VCaP (cell line): ENCODE measurements around the gene GPX3.

Experiments
- H3K27ac ChIP-seq: fragments of 450-650 bp; 2 replicates; pipeline ENCODE4 v1.5.1; 2017
- CTCF ChIP-seq: fragments of 450-650 bp; conservative IDR thresholded peaks from 2 replicates; pipeline ENCODE4 v1.5.1; 2017; ENCODE audit warnings: mild to moderate bottlenecking, moderate library complexity

The GPX3 gene

GRCh38 chr5:151068433-151069197 lies 48.2 kb downstream of the GPX3 start:
- H3K27ac ChIP-seq, result no peak overlapping the region
- TF ChIP-seq CTCF, result no peak

- TF ChIP-seq CTCF, result no peak
- H3K27ac ChIP-seq, result no peak overlapping the region
Observed at GRCh38 chr5:151070449-151070848, 50.1 kb downstream of the GPX3 start.

GRCh38 chr5:151071021-151071420 lies 50.6 kb downstream of the GPX3 start:
- H3K27ac ChIP-seq, result no peak overlapping the region
- TF ChIP-seq CTCF, result no peak

GRCh38 chr5:151071848-151072629 lies 51.6 kb downstream of the GPX3 start:
- TF ChIP-seq CTCF, result no peak
- no peak overlapping the region for H3K27ac ChIP-seq

- TF ChIP-seq CTCF, result no peak
- no peak overlapping the region for H3K27ac ChIP-seq
Observed at GRCh38 chr5:151072630-151073025, 52.2 kb downstream of the GPX3 start.

GRCh38 chr5:151073280-151073679 lies 52.9 kb downstream of the GPX3 start:
- H3K27ac ChIP-seq, result no peak overlapping the region
- TF ChIP-seq CTCF, result no peak

- TF ChIP-seq CTCF, result no peak
- H3K27ac ChIP-seq, result no peak overlapping the region
Observed at GRCh38 chr5:151074557-151074956, 54.2 kb downstream of the GPX3 start.
